Spleen (tissue), 7 donors: Measurements from ENCODE around the gene CRACDL.

Experiments
- CTCF ChIP-seq, 11 experiments: fragments of 200-600 bp in 7 of 11; fragments of 450-650 bp in 4 of 11; sonication (generic) in 4 of 11; IDR thresholded peaks in 8 of 11; conservative IDR thresholded peaks in 3 of 11; 1 replicate in 7 of 11; 2 replicates in 4 of 11; pipeline versions ENCODE4 v1.4.0 to v1.8.0; 2016 to 2021; ENCODE audit warnings: antibody characterized with exemption in 11 of 11, inconsistent platforms in 4 of 11, mild to moderate bottlenecking in 1 of 11
- POLR2A ChIP-seq, 3 donors: fragments of 450-650 bp; IDR thresholded peaks; one replicate each; pipeline ENCODE4 v1.5.1; 2017; ENCODE audit warnings: antibody characterized with exemption in 3 of 3, mild to moderate bottlenecking in 1 of 3
- POLR2AphosphoS5 ChIP-seq, 3 donors: sonication (generic); formaldehyde crosslinking; IDR thresholded peaks; one replicate each; pipeline ENCODE4 v1.5.1; 2017; ENCODE audit warnings: antibody characterized with exemption in 3 of 3
- donor health status: DM: no; HTN: no; CAD: no; lungs with moderate emphysema.
- donor health status: DM: no; HTN: no; CAD: no.
- donor health status: DM: no; HTN: no; CAD: no.

DNA sequence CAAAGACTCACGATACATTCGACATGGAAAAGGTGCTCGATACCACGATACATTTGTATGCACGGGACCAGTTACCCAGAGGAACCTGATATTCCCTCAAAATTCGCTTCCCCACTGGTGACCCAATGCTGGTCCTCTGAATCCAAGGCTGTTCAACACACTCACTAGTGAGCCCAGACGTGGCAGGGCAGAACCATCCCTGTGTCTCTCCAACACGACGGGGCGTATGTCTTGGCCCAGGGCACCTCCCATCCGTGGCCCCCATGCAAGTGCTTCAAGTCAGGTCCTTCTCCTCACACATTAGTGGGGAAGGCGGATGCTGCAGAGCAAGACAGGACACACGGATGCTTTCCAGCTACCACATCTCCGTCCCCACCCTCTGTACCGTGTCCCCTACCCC lies 6.1 kb downstream of the CRACDL start:
- TF ChIP-seq CTCF (IDR thresholded peaks at IDR 0.05 in 8 of 11, conservative IDR thresholded peaks at IDR 0.05 in 3 of 11) (no peak), POLR2AphosphoS5 (IDR thresholded peaks at IDR 0.05) (no peak), POLR2A (IDR thresholded peaks at IDR 0.05) (no peak)
